Panc1 (cell line): ENCODE measurements around the gene FANK1. TPM values are rescaled to one million over a fixed set of nuclear protein-coding genes. Genes with fewer than 3 reads are reported as not detected.

Experiments used
- ATAC-seq: fragments of 200-7000 bp; cut with Tn5 transposase; 2 replicates; pipeline ENCODE4 v1.9.1; 2020; ENCODE audit warnings: mild to moderate bottlenecking, moderate library complexity
- BruUV-seq: library from RNA; stranded (reverse); fragments of 400-500 nt; replicated peaks from 2 replicates; lab custom pipeline; 2021; lab: Mats Ljungman, UMichigan
- CTCF ChIA-PET: fragments of 300-600 bp; sonication (Branson Sonifier 250); formaldehyde crosslinking; loops from one replicate; lab custom pipeline; 2022; ENCODE audit warnings: antibody characterized with exemption; lab: Charles Lee
- POLR2A ChIA-PET: fragments of 300-600 bp; sonication (Branson Sonifier 250); formaldehyde crosslinking; loops from one replicate; lab custom pipeline; 2022; ENCODE audit warnings: antibody characterized with exemption; lab: Charles Lee
- DNase-seq: peaks from one replicate; pipeline ENCODE4 v3.0.0-alpha.2; 2010; ENCODE audit warnings: low read depth, low spot score
- H3K27ac ChIP-seq: 2 replicates; pipeline ENCODE4 v1.5.1; 2011; ENCODE audit warnings: mild to moderate bottlenecking, low read length, inconsistent platforms
- H3K27me3 ChIP-seq: fragments of 200-500 bp; sonication (Bioruptor generic); 2 replicates; pipeline ENCODE4 v1.6.0; 2014; ENCODE audit warnings: low read length, inconsistent platforms; ENCODE audit not compliant: control insufficient read depth, insufficient read depth
- H3K36me3 ChIP-seq: fragments of 200-500 bp; sonication (Bioruptor generic); 2 replicates; pipeline ENCODE4 v1.5.1; 2014; ENCODE audit warnings: inconsistent platforms, mild to moderate bottlenecking, low read length, moderate library complexity; ENCODE audit not compliant: control insufficient read depth, insufficient read depth
- H3K4me1 ChIP-seq: 2 replicates; pipeline ENCODE4 v1.5.1; 2011; ENCODE audit warnings: inconsistent platforms, mild to moderate bottlenecking, low read length, moderate library complexity; ENCODE audit not compliant: control insufficient read depth, insufficient read depth
- H3K4me3 ChIP-seq, 2 experiments: 2 replicates each; pipeline ENCODE4 v1.5.1; 2011 to 2012; ENCODE audit warnings: low read depth in 2 of 2, low read length in 2 of 2, mild to moderate bottlenecking in 2 of 2, inconsistent platforms in 1 of 2, moderate library complexity in 1 of 2
- H3K9me3 ChIP-seq: fragments of 200-500 bp; sonication (Bioruptor generic); 2 replicates; pipeline ENCODE4 v1.5.1; 2014; ENCODE audit warnings: low read depth, mild to moderate bottlenecking, inconsistent platforms, low read length, moderate library complexity; ENCODE audit not compliant: control insufficient read depth, insufficient read depth
- CTCF ChIP-seq: fragments of 450-650 bp; IDR thresholded peaks from 2 replicates; pipeline ENCODE4 v1.5.1; 2017; ENCODE audit warnings: mild to moderate bottlenecking
- POLR2AphosphoS5 ChIP-seq: IDR thresholded peaks from 2 replicates; pipeline ENCODE4 v1.6.1; 2012; ENCODE audit warnings: mild to moderate bottlenecking, low read depth, low read length, moderate library complexity
- REST ChIP-seq, 2 experiments: IDR thresholded peaks; 2 replicates each; pipeline ENCODE4 v1.6.1; 2011 to 2012; ENCODE audit warnings: low read depth in 2 of 2, control low read depth in 1 of 2, low read length in 1 of 2, mild to moderate bottlenecking in 1 of 2, moderate library complexity in 1 of 2; ENCODE audit not compliant: insufficient read depth in 1 of 2
- SIN3A ChIP-seq: IDR thresholded peaks from 2 replicates; pipeline ENCODE4 v1.6.1; 2012; ENCODE audit warnings: low read depth, mild to moderate bottlenecking, low read length, moderate library complexity, borderline replicate concordance; ENCODE audit not compliant: insufficient read depth
- TCF7L2 ChIP-seq: IDR thresholded peaks from 2 replicates; pipeline ENCODE4 v1.6.1; 2011; ENCODE audit warnings: mild to moderate bottlenecking, low read depth, low read length, inconsistent platforms
- in situ Hi-C: cut with HindIII; loops from 2 replicates; pipeline ENCODE4 v1.10.0; 2016; ENCODE audit warnings: low sequenced_read_pairs, low pct_unique_long_range_greater_than_20kb
- intact Hi-C: fragments of 100-400 bp; cut with micrococcal nuclease; formaldehyde crosslinking; loops from one replicate; pipeline ENCODE4 v1.10.0; 2022; ENCODE audit not compliant: unreplicated experiment
- total RNA-seq: library from RNA; stranded (reverse); gene quantifications from one replicate; pipeline ENCODE4 v1.2.1, GENCODE V29; 2021; ENCODE audit not compliant: unreplicated experiment

FANK1 gene
- total RNA-seq, 1 experiment from 2014 or later, result 19.1 TPM

DNA sequence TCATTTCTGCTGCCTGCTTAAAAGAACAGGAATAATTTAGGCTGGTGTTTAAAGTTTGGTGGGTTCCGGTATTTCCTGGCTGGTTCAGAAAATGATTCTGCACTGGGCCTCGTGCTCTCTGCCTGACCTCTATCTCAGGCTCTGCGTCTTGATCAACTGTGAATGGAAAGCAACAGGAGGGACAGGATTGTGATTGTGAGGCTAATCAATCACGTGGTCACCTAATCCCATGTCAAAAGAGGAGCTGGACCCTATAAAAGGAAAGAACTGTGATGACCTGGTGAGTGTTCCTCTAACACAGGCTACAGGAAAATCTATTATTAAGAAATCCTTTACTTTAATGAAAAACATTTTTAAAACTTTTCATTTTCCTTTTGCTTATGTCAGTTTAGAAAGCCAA is 15.2 kb upstream of the FANK1 start, which contains the start of gene DHX32:
Gene DHX32, minus strand, starts transcription at position 101 of the 400 bp plus-strand sequence. CDS start 468 bp downstream, outside the sequence.
- no peak for TF ChIP-seq SIN3A
- TF ChIP-seq TCF7L2, result no peak
- TF ChIP-seq REST (IDR thresholded peaks at IDR 0.05; ENCODE audit: insufficient read depth in 1 of 2, low read depth in 2 of 2, low read length in 1 of 2), result no peak
- no peak for TF ChIP-seq CTCF
- TF ChIP-seq POLR2AphosphoS5, result no peak
- DNase-seq, result no peak
- Histone ChIP-seq H3K27ac (peak within 1 kb of the TSS; percentile 97), H3K9me3 (peaks cover 12% of the 10 kb centered on the region; the same call in 1 of the 2 replicates), H3K4me1 (peaks cover 55% of the 10 kb centered on the region), H3K27me3 (no peaks in the 10 kb centered on the region), H3K36me3 (peaks cover 11% of the 10 kb centered on the region; the same call in 1 of the 2 replicates), H3K4me3 (peak within 1 kb of the TSS; percentile 16 to 21)
- POLR2A ChIA-PET, result no interaction called here
- CTCF ChIA-PET, result no interaction called here
- ATAC-seq, result peak; percentile 39
- in situ Hi-C loops (no loop called here), intact Hi-C loops (no loop called here)
- no TSS peak for BruUV-seq

GRCh38 chr10:125882596-125882995 is 13.8 kb upstream of the FANK1 start:
- no peak for DNase-seq
- no TSS peak for BruUV-seq
- peaks cover 68% of the 10 kb centered on the region for H3K4me1 ChIP-seq
- in situ Hi-C loops, result no loop called here
- POLR2A ChIA-PET, result interaction anchor here (1.1 kb wide), 2 partner anchors 9 to 15 kb away, joined by 3 read pairs; no protein-coding TSS in a partner anchor
- no peak overlapping the region for H3K4me3 ChIP-seq
- CTCF ChIA-PET, result interaction anchor here (0.7 kb wide), 1 partner anchor 14 kb away, joined by 3 read pairs; no protein-coding TSS in a partner anchor
- ATAC-seq, result no peak
- intact Hi-C loops, result no loop called here
- H3K36me3 ChIP-seq, result peaks cover 8% of the 10 kb centered on the region; the same call in 1 of the 2 replicates
- peak overlapping the region; percentile 97 for H3K27ac ChIP-seq
- H3K27me3 ChIP-seq, result no peaks in the 10 kb centered on the region
- no peak for TF ChIP-seq TCF7L2
- no peak for TF ChIP-seq POLR2AphosphoS5
- TF ChIP-seq SIN3A, result no peak
- no peak for TF ChIP-seq CTCF
- TF ChIP-seq REST (IDR thresholded peaks at IDR 0.05; ENCODE audit: insufficient read depth in 1 of 2, low read depth in 2 of 2, low read length in 1 of 2), result no peak
- no peaks in the 10 kb centered on the region for H3K9me3 ChIP-seq
